Mucosa of descending colon (tissue), 3 donors: ENCODE results near the gene GOLGA6C. TPM values are rescaled to one million over a fixed set of nuclear protein-coding genes. Genes with fewer than 3 reads are reported as not detected.

Experiments
- ATAC-seq: fragments of 200-7000 bp; cut with Tn5 transposase; one replicate; pipeline ENCODE4 v1.9.1; 2020; ENCODE audit warnings: mild to moderate bottlenecking, moderate library complexity
- DNase-seq, 3 donors: peaks; one replicate each; pipeline ENCODE4 v3.0.0-alpha.2; 2020
- H3K36me3 ChIP-seq: fragments of 200-600 bp; one replicate; pipeline ENCODE4 v1.8.0; 2021; ENCODE audit warnings: low read depth, mild to moderate bottlenecking
- H3K4me1 ChIP-seq: fragments of 200-600 bp; one replicate; pipeline ENCODE4 v1.8.0; 2021; ENCODE audit warnings: low read depth, mild to moderate bottlenecking
- H3K4me3 ChIP-seq: fragments of 200-600 bp; one replicate; pipeline ENCODE4 v1.8.0; 2021; ENCODE audit warnings: mild to moderate bottlenecking
- H3K9me3 ChIP-seq: fragments of 200-600 bp; one replicate; pipeline ENCODE4 v1.8.0; 2021; ENCODE audit warnings: mild to moderate bottlenecking
- CTCF ChIP-seq: fragments of 200-600 bp; IDR thresholded peaks from one replicate; pipeline ENCODE4 v1.8.0; 2022; ENCODE audit warnings: antibody characterized with exemption, mild to moderate bottlenecking
- intact Hi-C, 2 donors: fragments of 100-400 bp; cut with DNase I in 1 of 2; cut with micrococcal nuclease in 1 of 2; formaldehyde crosslinking; loops; one replicate each; pipeline versions ENCODE4 v1.11.0 to v1.11.1; 2022; cut with DNase I, micrococcal nuclease
- total RNA-seq, 3 donors: library from RNA; stranded (reverse); fragmentation: NEBNext Ultra II Directional in 2 of 3; extraction: Animal tissue kit (Norgen Biotek cat#: 25700) in 2 of 3; gene quantifications; one replicate each; pipeline versions ENCODE4 v1.2.1 to v1.2.4, GENCODE V29; 2021 to 2023
- donor health status: DM: no; HTN: no; CAD: no; lungs with moderate emphysema.
- donor health status: DM: no; HTN: no; CAD: no.
- donor health status: DM: no; HTN: yes; CAD: no.

Gene GOLGA6C
- total RNA-seq, 3 donors from 2014 or later = not detected

GRCh38 chr15:75227663-75228280 lies 30.4 kb upstream of the GOLGA6C start:
- Histone ChIP-seq H3K9me3 (no peaks in the 10 kb centered on the region), H3K4me1 (no peaks in the 10 kb centered on the region), H3K36me3 (no peaks in the 10 kb centered on the region), H3K4me3 (no peak overlapping the region)
- intact Hi-C loops = no loop called here
- no peak for TF ChIP-seq CTCF
- ATAC-seq = no peak
- DNase-seq = no peak

GRCh38 chr15:75228787-75229186 lies 29.3 kb upstream of the GOLGA6C start:
- no peak for TF ChIP-seq CTCF

GRCh38 chr15:75229191-75230015 lies 28.7 kb upstream of the GOLGA6C start:
- H3K9me3 ChIP-seq = no peaks in the 10 kb centered on the region
- DNase-seq = no peak
- no peaks in the 10 kb centered on the region for H3K4me1 ChIP-seq
- no peaks in the 10 kb centered on the region for H3K36me3 ChIP-seq
- intact Hi-C loops = no loop called here
- no peak overlapping the region for H3K4me3 ChIP-seq
- no peak for TF ChIP-seq CTCF
- ATAC-seq = no peak

More at GRCh38 chr15:75228787-75229186, 29.3 kb upstream of the GOLGA6C start:
- Histone ChIP-seq H3K4me3 (no peak overlapping the region), H3K9me3 (no peaks in the 10 kb centered on the region), H3K36me3 (no peaks in the 10 kb centered on the region), H3K4me1 (no peaks in the 10 kb centered on the region)
- DNase-seq = no peak
- intact Hi-C loops = no loop called here
- no peak for ATAC-seq

- intact Hi-C loops = no loop called here
- ATAC-seq (no peak), DNase-seq (no peak)
- H3K4me1 ChIP-seq = no peaks in the 10 kb centered on the region
- no peak for TF ChIP-seq CTCF
- H3K36me3 ChIP-seq = no peaks in the 10 kb centered on the region
- no peak overlapping the region for H3K4me3 ChIP-seq
- H3K9me3 ChIP-seq = no peaks in the 10 kb centered on the region
Observed at GRCh38 chr15:75230016-75230343, 28.2 kb upstream of the GOLGA6C start.

- DNase-seq = no peak
- TF ChIP-seq CTCF = no peak
- intact Hi-C loops = no loop called here
- no peak for ATAC-seq
- no peaks in the 10 kb centered on the region for H3K9me3 ChIP-seq
- no peaks in the 10 kb centered on the region for H3K36me3 ChIP-seq
- H3K4me3 ChIP-seq = no peak overlapping the region
- no peaks in the 10 kb centered on the region for H3K4me1 ChIP-seq
Observed at GRCh38 chr15:75230551-75231371, 27.4 kb upstream of the GOLGA6C start.
